Esophagus muscularis mucosa (tissue), 4 donors: Measurements from ENCODE around the gene PC. TPM values are rescaled to one million over a fixed set of nuclear protein-coding genes. Genes with fewer than 3 reads are reported as not detected.

Experiments used
- DNase-seq: peaks from one replicate; pipeline ENCODE4 v3.0.0-alpha.2; 2017; ENCODE audit errors: extremely low spot score
- H3K27ac ChIP-seq, 4 donors: fragments of 200-600 bp; sonication (generic); replicated peaks in 1 of 4; 1 replicate in 3 of 4; 2 replicates in 1 of 4; pipeline ENCODE4 v1.5.1; 2016 to 2019; ENCODE audit warnings: mild to moderate bottlenecking in 1 of 4
- H3K27me3 ChIP-seq, 4 donors: fragments of 200-600 bp; sonication (generic); one replicate each; pipeline versions ENCODE4 v1.5.1 to v1.6.0; 2016 to 2019
- H3K36me3 ChIP-seq, 4 donors: fragments of 200-600 bp; sonication (generic); one replicate each; pipeline ENCODE4 v1.5.1; 2016 to 2019
- H3K4me1 ChIP-seq, 4 donors: fragments of 200-600 bp; sonication (generic); one replicate each; pipeline ENCODE4 v1.5.1; 2016 to 2019
- H3K4me3 ChIP-seq, 4 donors: fragments of 200-600 bp; sonication (generic); 1 replicate in 2 of 4; 2 replicates in 2 of 4; pipeline ENCODE4 v1.5.1; 2016 to 2019; ENCODE audit warnings: mild to moderate bottlenecking in 4 of 4, moderate library complexity in 1 of 4
- H3K9me3 ChIP-seq, 4 donors: fragments of 200-600 bp; sonication (generic); 1 replicate in 3 of 4; 2 replicates in 1 of 4; pipeline ENCODE4 v1.5.1; 2016 to 2019
- CTCF ChIP-seq, 3 experiments: fragments of 200-600 bp in 2 of 3; fragments of 450-650 bp in 1 of 3; sonication (generic) in 2 of 3; IDR thresholded peaks; one replicate each; pipeline ENCODE4 v1.5.1; 2017 to 2019; ENCODE audit warnings: antibody characterized with exemption in 3 of 3, mild to moderate bottlenecking in 2 of 3, moderate library complexity in 1 of 3
- EP300 ChIP-seq: sonication (generic); formaldehyde crosslinking; IDR thresholded peaks from one replicate; pipeline ENCODE4 v1.6.1; 2017; ENCODE audit warnings: antibody characterized with exemption
- POLR2A ChIP-seq: fragments of 450-650 bp; IDR thresholded peaks from one replicate; pipeline ENCODE4 v1.6.1; 2017; ENCODE audit warnings: antibody characterized with exemption, moderate library complexity, mild to moderate bottlenecking, low read depth
- POLR2AphosphoS5 ChIP-seq, 2 donors: sonication (generic); formaldehyde crosslinking; IDR thresholded peaks; one replicate each; pipeline ENCODE4 v1.6.1; 2017; ENCODE audit warnings: antibody characterized with exemption in 2 of 2
- WGBS: methylation state at CpG from one replicate; pipeline ENCODE4 v1.1.5; 2018; 5-methylcytosine and 5-hydroxymethylcytosine counted together
- intact Hi-C: fragments of 100-400 bp; cut with DNase I; formaldehyde crosslinking; loops from one replicate; pipeline ENCODE4 v1.15.1; 2023
- total RNA-seq, 4 donors: library from RNA; depleted of rRNA; stranded (reverse); fragments of >200 nt; gene quantifications; one replicate each; pipeline versions ENCODE4 v1.1.0 to v1.2.1, GENCODE V29; 2016

PC gene
- total RNA-seq, 4 donors from 2014 or later = 2.1 to 5.5 (median 5.1) TPM

GRCh38 chr11:66818231-66818955, 139.8 kb downstream of the PC start:
- H3K4me1 ChIP-seq = no peaks in the 10 kb centered on the region
- no peak overlapping the region for H3K4me3 ChIP-seq
- no peak for TF ChIP-seq POLR2A
- TF ChIP-seq CTCF (IDR thresholded peaks at IDR 0.05) = no peak
- no peak for TF ChIP-seq POLR2AphosphoS5 (IDR thresholded peaks at IDR 0.05)
- no peak for TF ChIP-seq EP300
- intact Hi-C loops = no loop called here
- no peak overlapping the region for H3K27ac ChIP-seq
- DNase-seq = no peak
- peaks cover 0 to 27% (median 2%) of the 10 kb centered on the region in 4 donors for H3K36me3 ChIP-seq
- 89% methylated on average over 3 of the region's 3 CpGs for WGBS
- no peaks in the 10 kb centered on the region for H3K27me3 ChIP-seq
- no peaks in the 10 kb centered on the region for H3K9me3 ChIP-seq

- H3K27me3 ChIP-seq = no peaks in the 10 kb centered on the region
- H3K4me1 ChIP-seq = no peaks in the 10 kb centered on the region
- H3K36me3 ChIP-seq = peaks cover 0 to 27% (median 0%) of the 10 kb centered on the region in 4 donors
- DNase-seq = no peak
- WGBS = 88% methylated on average over 1 of the region's 1 CpG
- TF ChIP-seq POLR2AphosphoS5 (IDR thresholded peaks at IDR 0.05) (no peak), POLR2A (no peak), CTCF (IDR thresholded peaks at IDR 0.05) (no peak), EP300 (no peak)
- no peaks in the 10 kb centered on the region for H3K9me3 ChIP-seq
- intact Hi-C loops = no loop called here
- H3K27ac ChIP-seq = no peak overlapping the region
- no peak overlapping the region for H3K4me3 ChIP-seq
Measured at GRCh38 chr11:66815646-66816045, 142.5 kb downstream of the PC start.

- no peak overlapping the region for H3K4me3 ChIP-seq
- intact Hi-C loops = no loop called here
- no peaks in the 10 kb centered on the region for H3K27me3 ChIP-seq
- WGBS = 88% methylated on average over 5 of the region's 5 CpGs
- H3K36me3 ChIP-seq = peaks cover 0 to 27% (median 0%) of the 10 kb centered on the region in 4 donors
- DNase-seq = no peak
- H3K4me1 ChIP-seq = no peaks in the 10 kb centered on the region
- no peaks in the 10 kb centered on the region for H3K9me3 ChIP-seq
- H3K27ac ChIP-seq = no peak overlapping the region
- TF ChIP-seq EP300 (no peak), POLR2A (no peak), CTCF (IDR thresholded peaks at IDR 0.05) (no peak), POLR2AphosphoS5 (IDR thresholded peaks at IDR 0.05) (no peak)
Measured at GRCh38 chr11:66814678-66815077, 143.5 kb downstream of the PC start.

GRCh38 chr11:66810576-66811185, 147.5 kb downstream of the PC start:
- TF ChIP-seq EP300 (no peak), POLR2AphosphoS5 (IDR thresholded peaks at IDR 0.05) (no peak), CTCF (IDR thresholded peaks at IDR 0.05) (no peak), POLR2A (no peak)
- intact Hi-C loops = no loop called here
- no peaks in the 10 kb centered on the region for H3K4me1 ChIP-seq
- H3K27me3 ChIP-seq = no peaks in the 10 kb centered on the region
- H3K36me3 ChIP-seq = peaks cover 0 to 8% (median 0%) of the 10 kb centered on the region in 4 donors
- no peak overlapping the region for H3K4me3 ChIP-seq
- no peaks in the 10 kb centered on the region for H3K9me3 ChIP-seq
- no peak for DNase-seq
- H3K27ac ChIP-seq = no peak overlapping the region
- 83% methylated on average over 1 of the region's 1 CpG for WGBS
